Fibroblast of villous mesenchyme (primary cell): ENCODE data around the gene TMEM238. TPM values are rescaled to one million over a fixed set of nuclear protein-coding genes. Genes with fewer than 3 reads are reported as not detected.

Experiments
- DNase-seq: peaks from one replicate; pipeline ENCODE4 v3.0.0-alpha.2; 2010; ENCODE audit warnings: low read depth
- H3K4me3 ChIP-seq: 2 replicates; pipeline ENCODE4 v1.5.1; 2011; ENCODE audit warnings: low read depth, mild to moderate bottlenecking, low read length
- total RNA-seq: library from RNA; depleted of rRNA; stranded (reverse); fragments of >200 nt; gene quantifications from 2 replicates; pipeline ENCODE4 v1.2.3, GENCODE V29; 2012
- TF ChIP-seq, protein P1 (sequence below): IDR thresholded peaks from 2 replicates; pipeline ENCODE4 v1.5.1; 2012; ENCODE audit warnings: low read depth, mild to moderate bottlenecking, low read length; ENCODE audit not compliant: insufficient read depth

The TMEM238 gene
- total RNA-seq, 1 donor: not detected

GRCh38 chr19:55354698-55355212 lies 29.3 kb downstream of the TMEM238 start, which contains the start of gene COX6B2:
TSS of gene COX6B2 (minus strand) at chr19:55354719. CDS start at chr19:55354521, 198 bp downstream.
- TF ChIP-seq, protein P1, sequence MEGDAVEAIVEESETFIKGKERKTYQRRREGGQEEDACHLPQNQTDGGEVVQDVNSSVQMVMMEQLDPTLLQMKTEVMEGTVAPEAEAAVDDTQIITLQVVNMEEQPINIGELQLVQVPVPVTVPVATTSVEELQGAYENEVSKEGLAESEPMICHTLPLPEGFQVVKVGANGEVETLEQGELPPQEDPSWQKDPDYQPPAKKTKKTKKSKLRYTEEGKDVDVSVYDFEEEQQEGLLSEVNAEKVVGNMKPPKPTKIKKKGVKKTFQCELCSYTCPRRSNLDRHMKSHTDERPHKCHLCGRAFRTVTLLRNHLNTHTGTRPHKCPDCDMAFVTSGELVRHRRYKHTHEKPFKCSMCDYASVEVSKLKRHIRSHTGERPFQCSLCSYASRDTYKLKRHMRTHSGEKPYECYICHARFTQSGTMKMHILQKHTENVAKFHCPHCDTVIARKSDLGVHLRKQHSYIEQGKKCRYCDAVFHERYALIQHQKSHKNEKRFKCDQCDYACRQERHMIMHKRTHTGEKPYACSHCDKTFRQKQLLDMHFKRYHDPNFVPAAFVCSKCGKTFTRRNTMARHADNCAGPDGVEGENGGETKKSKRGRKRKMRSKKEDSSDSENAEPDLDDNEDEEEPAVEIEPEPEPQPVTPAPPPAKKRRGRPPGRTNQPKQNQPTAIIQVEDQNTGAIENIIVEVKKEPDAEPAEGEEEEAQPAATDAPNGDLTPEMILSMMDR: no peak
- DNase-seq: no peak
- peak within 1 kb of the TSS; percentile 59 for H3K4me3 ChIP-seq

- peak; percentile 47 for DNase-seq
- TF ChIP-seq, protein P1: no peak
- peak overlapping the region; percentile 59 for H3K4me3 ChIP-seq
Measured at GRCh38 chr19:55353803-55354697, 30.0 kb downstream of the TMEM238 start.

- no peak for DNase-seq
- H3K4me3 ChIP-seq: peak overlapping the region; percentile 59
- TF ChIP-seq, protein P1: no peak
Measured at GRCh38 chr19:55353356-55353802, 30.7 kb downstream of the TMEM238 start.

DNA sequence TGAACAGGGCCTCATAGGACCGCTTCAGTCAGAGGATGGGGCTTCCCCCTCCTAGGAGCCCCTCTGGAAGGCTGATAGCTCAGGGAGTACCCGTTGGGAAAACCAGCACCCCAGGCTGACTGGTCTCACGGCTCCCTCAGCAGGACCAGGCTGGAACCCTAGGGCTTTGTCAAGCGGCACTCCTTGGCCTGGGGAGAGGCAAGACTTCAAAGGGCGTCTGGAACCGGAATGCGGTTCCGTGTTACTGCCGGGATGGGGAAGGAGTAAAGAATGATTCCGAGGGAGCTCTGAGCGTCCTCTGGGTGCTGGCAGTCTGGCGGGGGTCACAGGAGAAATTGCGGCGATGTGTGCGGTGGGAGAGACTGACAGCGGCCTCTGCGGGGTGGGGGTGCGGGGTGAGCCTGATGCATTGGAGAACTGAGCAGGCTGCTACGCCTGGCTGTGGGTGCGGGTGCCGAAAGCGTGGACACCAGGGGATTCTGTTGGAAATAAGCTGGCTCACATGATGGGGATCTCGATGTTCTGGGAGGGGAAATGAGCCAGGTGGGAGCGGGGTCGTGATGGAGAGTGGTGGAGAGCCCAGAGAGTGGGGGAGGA lies 31.4 kb downstream of the TMEM238 start:
- H3K4me3 ChIP-seq: no peak overlapping the region
- no peak for DNase-seq
- TF ChIP-seq, protein P1: no peak

DNA sequence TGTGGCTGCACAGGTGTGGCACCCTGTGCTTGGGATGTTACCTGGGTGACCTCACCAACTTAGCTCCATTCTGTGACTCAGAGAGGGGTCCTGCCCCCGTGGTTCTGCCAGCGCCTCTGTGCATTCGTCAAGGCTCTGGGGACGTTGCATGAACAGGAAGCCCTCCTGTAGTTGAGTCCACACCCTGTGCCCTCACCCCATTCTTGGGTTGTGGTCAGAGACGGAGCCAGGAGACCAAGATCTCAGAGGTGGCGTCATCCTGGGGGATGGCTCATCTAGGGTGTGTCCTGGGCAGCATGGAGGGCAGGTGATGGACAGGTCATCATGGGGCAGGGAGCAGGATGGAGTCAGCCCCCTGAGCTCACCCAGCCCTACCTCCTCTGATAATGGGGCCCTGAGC lies 32.1 kb downstream of the TMEM238 start:
- no peak for DNase-seq
- TF ChIP-seq, protein P1: no peak
- H3K4me3 ChIP-seq: no peak overlapping the region

DNA sequence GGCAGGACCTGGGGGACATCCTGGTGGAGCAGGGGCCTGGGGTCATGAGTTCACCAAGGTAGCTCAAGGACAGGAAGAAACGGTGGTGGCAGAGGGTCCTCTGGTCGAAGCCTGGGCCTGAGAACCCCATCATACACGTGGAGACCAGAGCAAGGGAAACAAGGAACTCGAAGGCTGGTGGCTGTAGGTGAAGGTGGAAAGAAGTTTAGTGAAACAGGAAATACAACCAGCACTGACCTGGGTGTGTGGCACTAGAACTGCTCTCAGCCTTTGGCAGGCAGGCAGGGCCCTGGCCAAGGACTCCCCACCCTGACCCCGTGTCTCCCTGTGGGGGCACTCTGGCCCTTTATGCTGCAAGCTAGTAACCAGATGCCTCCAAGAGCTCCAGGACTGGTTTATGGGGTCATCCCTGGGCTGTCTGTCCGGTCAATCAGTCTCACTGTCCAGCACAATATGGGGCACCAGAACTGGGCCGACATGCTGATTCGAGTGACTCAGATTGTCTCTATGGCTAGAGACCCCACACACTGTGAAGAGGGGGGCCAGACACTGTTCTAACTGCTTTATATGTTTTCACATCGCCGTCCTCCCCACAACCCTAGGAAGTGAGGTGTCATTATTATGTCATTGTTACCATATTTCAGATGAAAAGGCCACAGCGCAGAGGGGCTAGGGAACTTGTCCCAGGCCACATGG lies 33.3 kb downstream of the TMEM238 start:
- no peak for DNase-seq
- H3K4me3 ChIP-seq: no peak overlapping the region
- TF ChIP-seq, protein P1: no peak
